Vagina (tissue), 2 donors: ENCODE measurements around the gene SLC5A3. TPM values are rescaled to one million over a fixed set of nuclear protein-coding genes. Genes with fewer than 3 reads are reported as not detected.
A peak's percentile ranks its signal among the peaks of the same experiment; 100 is the strongest.

ENCODE experiments used
- DNase-seq, 2 donors: peaks; one replicate each; pipeline ENCODE4 v3.0.0-alpha.2; 2017; ENCODE audit errors: extremely low spot score in 2 of 2
- H3K27ac ChIP-seq: fragments of 200-600 bp; sonication (generic); one replicate; pipeline ENCODE4 v1.5.1; 2019
- H3K27me3 ChIP-seq: fragments of 200-600 bp; sonication (generic); one replicate; pipeline ENCODE4 v1.5.1; 2019
- H3K36me3 ChIP-seq, 2 donors: fragments of 200-600 bp; sonication (generic); one replicate each; pipeline ENCODE4 v1.5.1; 2017 to 2019
- H3K4me1 ChIP-seq: fragments of 200-600 bp; sonication (generic); one replicate; pipeline ENCODE4 v1.5.1; 2019
- H3K4me3 ChIP-seq, 2 donors: fragments of 200-600 bp; sonication (generic); 1 replicate in 1 of 2; 2 replicates in 1 of 2; pipeline ENCODE4 v1.5.1; 2016 to 2019
- H3K9me3 ChIP-seq: fragments of 200-600 bp; sonication (generic); one replicate; pipeline ENCODE4 v1.5.1; 2019
- POLR2A ChIP-seq, 2 donors: fragments of 450-650 bp; IDR thresholded peaks; one replicate each; pipeline ENCODE4 v1.6.1; 2017; ENCODE audit warnings: antibody characterized with exemption in 2 of 2, mild to moderate bottlenecking in 2 of 2, moderate library complexity in 2 of 2
- POLR2AphosphoS5 ChIP-seq, 2 donors: sonication (generic); formaldehyde crosslinking; IDR thresholded peaks; one replicate each; pipeline ENCODE4 v1.9.0; 2017; ENCODE audit warnings: antibody characterized with exemption in 2 of 2, mild to moderate bottlenecking in 2 of 2, low read depth in 1 of 2; ENCODE audit not compliant: insufficient read depth in 1 of 2
- intact Hi-C: fragments of 100-400 bp; cut with DNase I; formaldehyde crosslinking; loops from one replicate; pipeline ENCODE4 v1.15.1; 2023
- total RNA-seq: library from RNA; depleted of rRNA; stranded (reverse); fragments of >200 nt; gene quantifications from one replicate; pipeline ENCODE4 v1.2.3, GENCODE V29; 2016
- TF ChIP-seq, protein P1 (sequence below), 3 experiments: fragments of 450-650 bp in 2 of 3; fragments of 200-600 bp in 1 of 3; sonication (generic) in 1 of 3; IDR thresholded peaks; one replicate each; pipeline ENCODE4 v1.5.1; 2017 to 2019; ENCODE audit warnings: antibody characterized with exemption in 3 of 3, mild to moderate bottlenecking in 2 of 3, moderate library complexity in 2 of 3

Gene SLC5A3
- total RNA-seq, 1 donor from 2014 or later: 17.9 TPM

DNA sequence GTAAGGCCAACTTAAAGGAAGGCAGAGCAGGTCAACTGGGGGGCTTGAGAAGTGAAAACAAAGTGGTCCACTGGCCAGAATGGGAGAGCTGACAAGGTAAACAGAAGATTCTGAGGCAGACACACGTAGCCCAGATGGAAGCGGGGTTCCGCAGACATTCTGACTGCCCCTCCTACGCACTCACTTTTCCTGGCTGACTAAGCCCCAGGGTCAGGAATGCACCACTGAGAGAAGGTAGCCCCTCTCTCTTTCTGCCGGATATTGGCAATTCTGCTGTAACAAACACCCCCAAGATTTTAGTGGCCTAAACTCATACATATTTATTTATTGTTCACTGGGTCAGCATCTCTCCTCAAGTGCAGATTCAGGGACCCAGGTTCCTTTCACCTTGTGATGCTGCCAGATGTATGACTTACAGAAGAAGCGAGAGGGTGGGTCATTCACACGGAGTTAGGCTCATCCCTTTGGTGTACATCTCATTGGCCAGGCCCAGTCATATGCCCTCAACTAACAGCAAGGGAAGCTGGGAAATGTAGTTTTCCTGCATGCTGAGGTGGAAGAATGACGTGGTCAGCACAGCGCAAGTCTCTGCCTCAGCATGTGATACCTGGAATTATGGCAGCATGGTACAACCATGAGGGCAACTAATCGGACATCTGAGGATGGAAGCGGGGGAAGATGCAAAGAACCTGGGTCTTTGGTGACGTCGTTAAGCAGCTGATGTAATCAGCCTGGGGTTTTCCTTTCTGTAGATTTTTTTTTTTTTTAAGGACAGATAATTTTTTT lies 43.4 kb upstream of the SLC5A3 start:
- intact Hi-C loops: no loop called here
- no peaks in the 10 kb centered on the region for H3K4me1 ChIP-seq
- TF ChIP-seq, protein P1, sequence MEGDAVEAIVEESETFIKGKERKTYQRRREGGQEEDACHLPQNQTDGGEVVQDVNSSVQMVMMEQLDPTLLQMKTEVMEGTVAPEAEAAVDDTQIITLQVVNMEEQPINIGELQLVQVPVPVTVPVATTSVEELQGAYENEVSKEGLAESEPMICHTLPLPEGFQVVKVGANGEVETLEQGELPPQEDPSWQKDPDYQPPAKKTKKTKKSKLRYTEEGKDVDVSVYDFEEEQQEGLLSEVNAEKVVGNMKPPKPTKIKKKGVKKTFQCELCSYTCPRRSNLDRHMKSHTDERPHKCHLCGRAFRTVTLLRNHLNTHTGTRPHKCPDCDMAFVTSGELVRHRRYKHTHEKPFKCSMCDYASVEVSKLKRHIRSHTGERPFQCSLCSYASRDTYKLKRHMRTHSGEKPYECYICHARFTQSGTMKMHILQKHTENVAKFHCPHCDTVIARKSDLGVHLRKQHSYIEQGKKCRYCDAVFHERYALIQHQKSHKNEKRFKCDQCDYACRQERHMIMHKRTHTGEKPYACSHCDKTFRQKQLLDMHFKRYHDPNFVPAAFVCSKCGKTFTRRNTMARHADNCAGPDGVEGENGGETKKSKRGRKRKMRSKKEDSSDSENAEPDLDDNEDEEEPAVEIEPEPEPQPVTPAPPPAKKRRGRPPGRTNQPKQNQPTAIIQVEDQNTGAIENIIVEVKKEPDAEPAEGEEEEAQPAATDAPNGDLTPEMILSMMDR (IDR thresholded peaks at IDR 0.05): no peak
- TF ChIP-seq POLR2A (IDR thresholded peaks at IDR 0.05) (no peak), POLR2AphosphoS5 (IDR thresholded peaks at IDR 0.05; ENCODE audit: insufficient read depth in 1 of 2, low read depth in 1 of 2) (no peak)
- no peak overlapping the region for H3K27ac ChIP-seq
- H3K27me3 ChIP-seq: no peaks in the 10 kb centered on the region
- no peaks in the 10 kb centered on the region for H3K9me3 ChIP-seq
- no peak overlapping the region for H3K4me3 ChIP-seq
- no peak for DNase-seq
- H3K36me3 ChIP-seq: no peaks in the 10 kb centered on the region

DNA sequence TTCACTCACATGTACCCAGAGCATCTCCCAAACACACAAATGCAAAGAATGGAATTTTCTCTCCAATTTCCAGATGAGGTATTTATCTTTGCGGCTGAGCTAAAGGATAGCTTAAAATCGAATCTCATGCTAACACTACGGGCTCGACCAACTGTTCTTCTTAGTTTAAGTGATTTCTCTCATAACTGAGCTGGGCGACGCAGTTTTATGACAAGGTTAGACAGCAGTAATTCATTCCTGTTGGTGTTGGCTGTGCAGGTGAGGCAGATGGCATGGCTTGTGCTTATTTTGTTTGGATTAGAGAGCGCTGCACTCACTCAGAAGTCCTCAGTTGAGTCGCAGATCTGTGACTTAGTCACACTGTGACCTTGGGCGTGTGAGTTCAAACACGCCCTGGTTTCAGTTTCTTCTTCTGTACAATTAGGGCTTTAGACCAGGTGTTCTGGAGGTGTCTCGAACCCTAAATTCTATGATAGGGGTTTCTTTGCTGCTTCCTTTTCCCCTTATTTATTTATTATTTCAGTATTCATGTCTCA lies 41.5 kb upstream of the SLC5A3 start:
- Histone ChIP-seq H3K4me3 (no peak overlapping the region), H3K9me3 (no peaks in the 10 kb centered on the region), H3K27ac (no peak overlapping the region), H3K4me1 (no peaks in the 10 kb centered on the region), H3K27me3 (no peaks in the 10 kb centered on the region), H3K36me3 (no peaks in the 10 kb centered on the region)
- intact Hi-C loops: no loop called here
- DNase-seq: no peak
- TF ChIP-seq POLR2AphosphoS5 (IDR thresholded peaks at IDR 0.05; ENCODE audit: insufficient read depth in 1 of 2, low read depth in 1 of 2) (no peak), POLR2A (IDR thresholded peaks at IDR 0.05) (no peak)
- TF ChIP-seq, protein P1 (IDR thresholded peaks at IDR 0.05): no peak

DNA sequence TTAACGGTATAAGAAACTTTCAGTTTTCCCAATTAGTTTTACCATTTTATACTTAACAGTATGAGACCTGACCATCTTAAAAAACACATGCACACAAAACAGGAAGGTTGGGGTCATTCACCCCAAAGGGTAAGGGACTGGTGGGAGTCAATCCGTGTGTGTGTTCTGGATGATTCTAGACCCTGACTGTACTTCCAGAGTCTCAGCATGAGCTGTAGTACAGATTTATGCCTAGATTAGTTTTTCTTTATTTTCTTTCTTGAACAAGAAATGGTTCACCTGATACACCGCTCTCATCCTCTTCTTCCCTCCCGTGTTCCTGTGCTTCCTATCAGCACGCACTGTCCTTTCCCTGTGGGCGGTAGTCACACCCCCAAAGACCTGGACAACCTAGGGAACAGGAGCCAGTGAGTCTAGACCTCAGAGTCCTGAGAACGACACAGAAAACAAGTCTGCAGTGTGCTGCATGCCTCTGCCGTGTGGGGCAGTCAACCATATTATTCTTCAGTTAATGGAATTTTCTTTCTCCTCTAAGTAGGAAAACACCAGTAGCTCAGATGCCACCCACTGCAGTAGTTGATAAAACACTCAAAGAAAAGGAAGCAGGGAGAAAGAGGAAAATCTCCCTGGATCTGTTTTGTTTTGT lies 38.9 kb upstream of the SLC5A3 start:
- no peak overlapping the region for H3K4me3 ChIP-seq
- H3K36me3 ChIP-seq: no peaks in the 10 kb centered on the region
- TF ChIP-seq POLR2A (IDR thresholded peaks at IDR 0.05): no peak
- TF ChIP-seq POLR2AphosphoS5 (IDR thresholded peaks at IDR 0.05; ENCODE audit: insufficient read depth in 1 of 2, low read depth in 1 of 2): no peak
- TF ChIP-seq, protein P1 (IDR thresholded peaks at IDR 0.05): no peak
- no peak for DNase-seq
- H3K9me3 ChIP-seq: no peaks in the 10 kb centered on the region
- intact Hi-C loops: no loop called here
- H3K27ac ChIP-seq: no peak overlapping the region
- no peaks in the 10 kb centered on the region for H3K4me1 ChIP-seq
- no peaks in the 10 kb centered on the region for H3K27me3 ChIP-seq

DNA sequence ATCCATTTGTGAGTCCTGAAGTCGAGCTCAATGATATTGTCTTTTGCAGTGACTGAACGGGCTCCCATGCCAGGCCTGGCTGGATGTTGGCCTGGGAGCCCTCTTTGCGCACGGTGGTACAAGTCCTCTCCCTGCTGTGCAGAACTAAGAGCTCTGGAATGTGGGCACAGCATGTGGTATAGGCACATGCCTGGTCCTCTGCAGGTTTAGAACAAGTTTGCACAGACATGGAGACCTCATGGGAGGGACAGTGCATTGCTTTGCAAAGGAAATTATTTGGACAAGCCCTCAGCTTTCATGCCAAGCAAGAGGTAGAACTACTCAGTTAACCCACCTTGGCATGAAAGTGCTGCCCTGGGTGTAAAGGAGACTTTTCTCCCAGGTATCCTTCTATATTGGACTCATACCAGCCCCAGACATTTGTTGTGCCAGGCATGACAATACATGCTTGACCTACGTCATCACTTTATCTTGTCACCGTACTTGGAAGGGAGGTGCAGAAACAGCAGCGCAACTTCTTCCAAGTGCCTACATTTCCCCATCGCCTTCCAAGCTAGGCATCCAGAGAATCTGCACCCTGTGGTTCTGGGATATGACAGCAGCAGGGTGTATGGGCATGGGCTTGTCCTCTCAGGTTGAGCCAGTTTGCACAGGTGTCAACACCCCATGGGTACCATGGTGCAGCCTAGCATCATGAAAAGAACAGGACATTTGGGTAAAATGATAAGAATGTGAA lies 37.6 kb upstream of the SLC5A3 start:
- no peaks in the 10 kb centered on the region for H3K36me3 ChIP-seq
- no peak overlapping the region for H3K27ac ChIP-seq
- no peaks in the 10 kb centered on the region for H3K4me1 ChIP-seq
- intact Hi-C loops: no loop called here
- no peaks in the 10 kb centered on the region for H3K9me3 ChIP-seq
- TF ChIP-seq POLR2A (IDR thresholded peaks at IDR 0.05): no peak
- TF ChIP-seq POLR2AphosphoS5 (IDR thresholded peaks at IDR 0.05; ENCODE audit: insufficient read depth in 1 of 2, low read depth in 1 of 2): peak in 1 of 2 donors; percentile 29
- TF ChIP-seq, protein P1 (IDR thresholded peaks at IDR 0.05): no peak
- H3K4me3 ChIP-seq: no peak overlapping the region
- no peaks in the 10 kb centered on the region for H3K27me3 ChIP-seq
- peak in 1 of 2 donors; percentile 81 for DNase-seq
